GM12891 (cell line): Measurements from ENCODE around the gene GAGE13.
"Not testable (repeated sequence)": the region's sequence is repeated elsewhere in the genome, so short reads cannot be mapped to it uniquely, and the experiment has no call there.

ENCODE experiments used
- POLR2A ChIP-seq: IDR thresholded peaks from 2 replicates; pipeline ENCODE4 v1.6.1; 2011; ENCODE audit warnings: low read depth, low read length, control low read depth
- POLR2AphosphoS5 ChIP-seq: IDR thresholded peaks from 2 replicates; pipeline ENCODE4 v1.6.1; 2011; ENCODE audit warnings: low read depth, low read length, control low read depth
- POU2F2 ChIP-seq: IDR thresholded peaks from 2 replicates; pipeline ENCODE4 v1.6.1; 2011; ENCODE audit warnings: low read depth, mild to moderate bottlenecking, control low read depth, low read length, moderate library complexity
- SPI1 ChIP-seq: IDR thresholded peaks from 2 replicates; pipeline ENCODE4 v1.6.1; 2011; ENCODE audit warnings: low read depth, low read length, control low read depth
- TAF1 ChIP-seq: IDR thresholded peaks from 2 replicates; pipeline ENCODE4 v1.6.1; 2011; ENCODE audit warnings: low read depth, low read length, control low read depth

GRCh38 chrX:49344496-49345175 is 13.3 kb downstream of the GAGE13 start:
- TF ChIP-seq POLR2AphosphoS5, SPI1, POLR2A, TAF1, POU2F2: not testable (repeated sequence)
